HEK293 (cell line): ENCODE measurements around the gene NASP.

Experiments
- GLIS2 ChIP-seq: fragments of 450-650 bp; formaldehyde crosslinking; IDR thresholded peaks from 2 replicates; pipeline ENCODE4 v1.5.1; 2016; ENCODE audit warnings: missing biosample characterization, missing genetic modification characterization
- HOXD13 ChIP-seq: sonication (generic); formaldehyde crosslinking; IDR thresholded peaks from 2 replicates; pipeline ENCODE4 v1.8.0; 2022; ENCODE audit warnings: missing genetic modification reagents, borderline replicate concordance
- PBX3 ChIP-seq: sonication (generic); formaldehyde crosslinking; IDR thresholded peaks from 2 replicates; pipeline ENCODE4 v1.8.1; 2022; ENCODE audit warnings: mild to moderate bottlenecking, moderate library complexity, missing genetic modification reagents
- PRDM10 ChIP-seq: fragments of 450-650 bp; formaldehyde crosslinking; IDR thresholded peaks from 2 replicates; pipeline ENCODE4 v1.5.1; 2016; ENCODE audit warnings: missing biosample characterization, missing genetic modification characterization
- PRDM4 ChIP-seq: fragments of 450-650 bp; formaldehyde crosslinking; IDR thresholded peaks from 2 replicates; pipeline ENCODE4 v1.5.1; 2017; ENCODE audit warnings: missing biosample characterization, missing genetic modification characterization
- YY1 ChIP-seq: fragments of 450-650 bp; formaldehyde crosslinking; IDR thresholded peaks from 2 replicates; pipeline ENCODE4 v1.5.1; 2018; ENCODE audit warnings: missing biosample characterization, missing genetic modification characterization
- ZBTB6 ChIP-seq: fragments of 450-650 bp; formaldehyde crosslinking; IDR thresholded peaks from 2 replicates; pipeline ENCODE4 v1.5.1; 2017; ENCODE audit warnings: missing biosample characterization, missing genetic modification characterization
- ZFP41 ChIP-seq: fragments of 450-650 bp; formaldehyde crosslinking; IDR thresholded peaks from 2 replicates; pipeline ENCODE4 v1.5.1; 2016; ENCODE audit warnings: missing biosample characterization, missing genetic modification characterization, borderline replicate concordance
- ZNF10 ChIP-seq: fragments of 450-650 bp; formaldehyde crosslinking; IDR thresholded peaks from 2 replicates; pipeline ENCODE4 v1.5.1; 2017; ENCODE audit warnings: missing biosample characterization, missing genetic modification characterization
- ZNF132 ChIP-seq: fragments of 450-650 bp; formaldehyde crosslinking; IDR thresholded peaks from 2 replicates; pipeline ENCODE4 v1.5.1; 2017; ENCODE audit warnings: missing biosample characterization, missing genetic modification characterization, borderline replicate concordance
- ZNF175 ChIP-seq: fragments of 450-650 bp; formaldehyde crosslinking; IDR thresholded peaks from 2 replicates; pipeline ENCODE4 v1.5.1; 2016; ENCODE audit warnings: missing biosample characterization, missing genetic modification characterization
- ZNF26 ChIP-seq: fragments of 450-650 bp; formaldehyde crosslinking; IDR thresholded peaks from 2 replicates; pipeline ENCODE4 v1.5.1; 2016; ENCODE audit warnings: missing biosample characterization, missing genetic modification characterization
- ZNF280C ChIP-seq: fragments of 450-650 bp; formaldehyde crosslinking; IDR thresholded peaks from 2 replicates; pipeline ENCODE4 v1.5.1; 2016; ENCODE audit warnings: missing biosample characterization, missing genetic modification characterization
- ZNF324 ChIP-seq: fragments of 450-650 bp; formaldehyde crosslinking; IDR thresholded peaks from 2 replicates; pipeline ENCODE4 v1.5.1; 2016; ENCODE audit warnings: missing biosample characterization, missing genetic modification characterization
- ZNF544 ChIP-seq: fragments of 450-650 bp; formaldehyde crosslinking; IDR thresholded peaks from 2 replicates; pipeline ENCODE4 v1.5.0; 2017; ENCODE audit warnings: missing biosample characterization, missing genetic modification characterization
- ZNF610 ChIP-seq: fragments of 450-650 bp; formaldehyde crosslinking; IDR thresholded peaks from 2 replicates; pipeline ENCODE4 v1.5.1; 2016; ENCODE audit warnings: missing biosample characterization, missing genetic modification characterization, borderline replicate concordance
- ZNF701 ChIP-seq: fragments of 450-650 bp; formaldehyde crosslinking; IDR thresholded peaks from 2 replicates; pipeline ENCODE4 v1.5.1; 2016; ENCODE audit warnings: missing biosample characterization, missing genetic modification characterization
- ZNF704 ChIP-seq: fragments of 450-650 bp; formaldehyde crosslinking; IDR thresholded peaks from 2 replicates; pipeline ENCODE4 v1.5.1; 2016; ENCODE audit warnings: missing biosample characterization, missing genetic modification characterization
- ZNF837 ChIP-seq: fragments of 450-650 bp; formaldehyde crosslinking; IDR thresholded peaks from 2 replicates; pipeline ENCODE4 v1.5.1; 2016; ENCODE audit warnings: missing biosample characterization, missing genetic modification characterization
- ZSCAN4 ChIP-seq: fragments of 450-650 bp; formaldehyde crosslinking; IDR thresholded peaks from 2 replicates; pipeline ENCODE4 v1.5.1; 2017; ENCODE audit warnings: missing biosample characterization, missing genetic modification characterization

Gene NASP

GRCh38 chr1:45583666-45584350 lies at the start of gene NASP (continued):
- 0 out of 2 replicates have a peak, but pooled peaks have one; percentile 30 for TF ChIP-seq PRDM10
- no peak for TF ChIP-seq PBX3 (CRISPR knock-in tag)
- TF ChIP-seq ZNF132 (tag by site-specific recombination): no peak
- TF ChIP-seq PRDM4: no peak
- peak; percentile 66; the same call in 1 of the 2 replicates for TF ChIP-seq ZNF324 (tag by site-specific recombination)
- peak; percentile 19; the same call in 1 of the 2 replicates for TF ChIP-seq ZBTB6 (tag by site-specific recombination)
- no peak for TF ChIP-seq ZFP41
- peak; percentile 54 for TF ChIP-seq ZNF610 (tag by site-specific recombination)
- no peak for TF ChIP-seq ZNF701
- peak; percentile 48 for TF ChIP-seq ZSCAN4 (tag by site-specific recombination)
- TF ChIP-seq ZNF704 (tag by site-specific recombination): no peak; the same call in 1 of the 2 replicates
- peak; percentile 94 for TF ChIP-seq YY1 (tag by site-specific recombination)
- TF ChIP-seq GLIS2: peak; percentile 72
- TF ChIP-seq ZNF837 (tag by site-specific recombination): no peak
- no peak for TF ChIP-seq ZNF10 (tag by site-specific recombination)
- TF ChIP-seq ZNF280C (tag by site-specific recombination): no peak
- TF ChIP-seq ZNF26 (tag by site-specific recombination): no peak
- no peak for TF ChIP-seq ZNF544
- no peak for TF ChIP-seq ZNF175 (tag by site-specific recombination)
- no peak for TF ChIP-seq HOXD13 (CRISPR knock-in tag)
